ENCODE measurements around the gene TCERG1L. TPM values are rescaled to one million over a fixed set of nuclear protein-coding genes. Genes with fewer than 3 reads are reported as not detected.

TCERG1L gene
- polyA plus RNA-seq, 3 donors, result not detected

DNA sequence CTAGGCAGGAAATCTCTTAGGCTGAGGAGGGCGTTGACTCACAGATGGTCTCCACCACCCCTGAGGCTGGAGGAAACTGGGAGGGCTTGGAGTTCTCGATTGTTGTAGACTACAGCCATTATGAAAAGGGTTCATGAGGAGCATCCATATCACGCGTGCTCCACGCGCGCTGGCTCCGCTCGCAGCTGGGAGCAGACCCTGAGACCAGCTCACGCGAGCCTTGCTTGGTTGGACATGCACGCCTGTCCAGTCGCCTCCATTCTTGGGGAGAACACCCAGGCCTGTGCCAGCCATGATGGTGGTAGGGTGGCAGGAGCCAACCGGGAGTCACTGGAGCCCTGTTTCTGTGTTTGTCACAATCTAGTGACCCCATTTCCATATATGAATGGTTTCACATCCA is 139.1 kb downstream of the TCERG1L start:
- no peaks in the 10 kb centered on the region for H3K36me3 ChIP-seq (replicated peaks in 1 of 2; ENCODE audit: control insufficient read depth in 1 of 2, insufficient read depth in 2 of 2, low read length in 2 of 2)
- H3K9me3 ChIP-seq (replicated peaks in 1 of 2; ENCODE audit: control insufficient read depth in 1 of 2, insufficient read depth in 1 of 2, low read length in 2 of 2), result peaks cover 24 to 37% of the 10 kb centered on the region in 2 donors
- Mint-ChIP-seq H3K27ac (no peak overlapping the region), H3K9me3 (peaks cover 3 to 17% (median 7%) of the 10 kb centered on the region in 7 donors), H3K36me3 (no peaks in the 10 kb centered on the region), H3K27me3 (ENCODE audit: low read depth in 3 of 3) (peaks cover 0 to 2% (median 2%) of the 10 kb centered on the region in 3 donors), H3K4me3 (no peak overlapping the region), H3K4me1 (no peaks in the 10 kb centered on the region)
- no peak overlapping the region for H3K4me2 ChIP-seq (replicated peaks; ENCODE audit: extremely low read depth, low read length, poor library complexity, severe bottlenecking)
- H2AFZ ChIP-seq (ENCODE audit: insufficient read depth, low read depth, low read length, poor library complexity, severe bottlenecking), result no peak overlapping the region
- H3K27me3 ChIP-seq (ENCODE audit: control insufficient read depth in 2 of 2, insufficient read depth in 2 of 2, low read length in 2 of 2), result no peaks in the 10 kb centered on the region
- TF ChIP-seq, protein P1, sequence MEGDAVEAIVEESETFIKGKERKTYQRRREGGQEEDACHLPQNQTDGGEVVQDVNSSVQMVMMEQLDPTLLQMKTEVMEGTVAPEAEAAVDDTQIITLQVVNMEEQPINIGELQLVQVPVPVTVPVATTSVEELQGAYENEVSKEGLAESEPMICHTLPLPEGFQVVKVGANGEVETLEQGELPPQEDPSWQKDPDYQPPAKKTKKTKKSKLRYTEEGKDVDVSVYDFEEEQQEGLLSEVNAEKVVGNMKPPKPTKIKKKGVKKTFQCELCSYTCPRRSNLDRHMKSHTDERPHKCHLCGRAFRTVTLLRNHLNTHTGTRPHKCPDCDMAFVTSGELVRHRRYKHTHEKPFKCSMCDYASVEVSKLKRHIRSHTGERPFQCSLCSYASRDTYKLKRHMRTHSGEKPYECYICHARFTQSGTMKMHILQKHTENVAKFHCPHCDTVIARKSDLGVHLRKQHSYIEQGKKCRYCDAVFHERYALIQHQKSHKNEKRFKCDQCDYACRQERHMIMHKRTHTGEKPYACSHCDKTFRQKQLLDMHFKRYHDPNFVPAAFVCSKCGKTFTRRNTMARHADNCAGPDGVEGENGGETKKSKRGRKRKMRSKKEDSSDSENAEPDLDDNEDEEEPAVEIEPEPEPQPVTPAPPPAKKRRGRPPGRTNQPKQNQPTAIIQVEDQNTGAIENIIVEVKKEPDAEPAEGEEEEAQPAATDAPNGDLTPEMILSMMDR (IDR thresholded peaks at IDR 0.05), result no peak
- intact Hi-C loops (cut with micrococcal nuclease), result no loop called here
- H3K4me3 ChIP-seq (replicated peaks in 1 of 3; ENCODE audit: low read depth in 2 of 3, low read length in 3 of 3), result no peak overlapping the region
- no peaks in the 10 kb centered on the region for H4K20me1 ChIP-seq (ENCODE audit: insufficient read depth, low read length)
- H3K4me1 ChIP-seq (ENCODE audit: control insufficient read depth in 1 of 2, insufficient read depth in 2 of 2, low read length in 2 of 2), result no peaks in the 10 kb centered on the region
- 85% methylated on average over 11 of the region's 14 CpGs for WGBS (ENCODE audit: insufficient coverage)
- DNase-seq, result no peak
- H3K79me2 ChIP-seq (ENCODE audit: insufficient read depth, low read length), result no peaks in the 10 kb centered on the region
- H3K27ac ChIP-seq (ENCODE audit: low read depth in 1 of 2, low read length in 2 of 2), result no peak overlapping the region
- no peak overlapping the region for H3K9ac ChIP-seq (ENCODE audit: insufficient read depth, low read length, poor library complexity, severe bottlenecking)

DNA sequence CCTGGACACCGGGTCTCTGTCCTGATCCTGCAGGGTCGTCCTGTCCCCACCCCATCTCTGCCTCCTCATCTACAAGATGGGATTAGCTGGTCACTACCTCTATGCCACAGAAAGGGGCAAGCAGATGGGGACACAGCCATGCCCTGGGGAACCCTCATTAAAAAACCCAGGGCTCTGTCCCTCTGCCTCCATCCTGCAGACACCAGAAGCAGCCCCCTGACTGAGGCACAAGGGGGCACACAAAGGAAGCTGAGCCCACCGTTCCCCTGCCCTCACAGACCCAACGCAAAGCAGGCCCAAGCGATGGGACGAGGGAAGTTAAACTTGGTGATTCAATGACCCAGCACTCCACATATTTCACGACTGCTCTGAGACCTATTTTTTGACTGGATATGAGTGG is 142.4 kb downstream of the TCERG1L start:
- no peak overlapping the region for H3K4me3 Mint-ChIP-seq
- Histone ChIP-seq H3K36me3 (replicated peaks in 1 of 2; ENCODE audit: control insufficient read depth in 1 of 2, insufficient read depth in 2 of 2, low read length in 2 of 2) (no peaks in the 10 kb centered on the region), H2AFZ (ENCODE audit: insufficient read depth, low read depth, low read length, poor library complexity, severe bottlenecking) (no peak overlapping the region), H3K4me3 (replicated peaks in 1 of 3; ENCODE audit: low read depth in 2 of 3, low read length in 3 of 3) (no peak overlapping the region), H3K4me1 (ENCODE audit: control insufficient read depth in 1 of 2, insufficient read depth in 2 of 2, low read length in 2 of 2) (no peaks in the 10 kb centered on the region), H3K27ac (ENCODE audit: low read depth in 1 of 2, low read length in 2 of 2) (no peak overlapping the region), H3K4me2 (replicated peaks; ENCODE audit: extremely low read depth, low read length, poor library complexity, severe bottlenecking) (no peak overlapping the region), H3K9ac (ENCODE audit: insufficient read depth, low read length, poor library complexity, severe bottlenecking) (no peak overlapping the region), H3K27me3 (ENCODE audit: control insufficient read depth in 2 of 2, insufficient read depth in 2 of 2, low read length in 2 of 2) (no peaks in the 10 kb centered on the region), H3K9me3 (replicated peaks in 1 of 2; ENCODE audit: control insufficient read depth in 1 of 2, insufficient read depth in 1 of 2, low read length in 2 of 2) (peaks cover 0 to 6% of the 10 kb centered on the region in 2 donors), H3K79me2 (ENCODE audit: insufficient read depth, low read length) (no peaks in the 10 kb centered on the region), H4K20me1 (ENCODE audit: insufficient read depth, low read length) (no peaks in the 10 kb centered on the region)
- H3K27me3 Mint-ChIP-seq (ENCODE audit: low read depth in 3 of 3), result peaks cover 0 to 3% (median 2%) of the 10 kb centered on the region in 3 donors
- no peaks in the 10 kb centered on the region for H3K36me3 Mint-ChIP-seq
- WGBS (ENCODE audit: insufficient coverage), result 83% methylated on average over 5 of the region's 7 CpGs
- intact Hi-C loops (cut with micrococcal nuclease), result no loop called here
- no peak overlapping the region for H3K27ac Mint-ChIP-seq
- H3K9me3 Mint-ChIP-seq, result peaks cover 0 to 12% (median 0%) of the 10 kb centered on the region in 7 donors
- H3K4me1 Mint-ChIP-seq, result no peaks in the 10 kb centered on the region
- TF ChIP-seq, protein P1 (IDR thresholded peaks at IDR 0.05), result no peak
- DNase-seq, result no peak
